Measurements from ENCODE around the gene MCM9.

The MCM9 gene

DNA sequence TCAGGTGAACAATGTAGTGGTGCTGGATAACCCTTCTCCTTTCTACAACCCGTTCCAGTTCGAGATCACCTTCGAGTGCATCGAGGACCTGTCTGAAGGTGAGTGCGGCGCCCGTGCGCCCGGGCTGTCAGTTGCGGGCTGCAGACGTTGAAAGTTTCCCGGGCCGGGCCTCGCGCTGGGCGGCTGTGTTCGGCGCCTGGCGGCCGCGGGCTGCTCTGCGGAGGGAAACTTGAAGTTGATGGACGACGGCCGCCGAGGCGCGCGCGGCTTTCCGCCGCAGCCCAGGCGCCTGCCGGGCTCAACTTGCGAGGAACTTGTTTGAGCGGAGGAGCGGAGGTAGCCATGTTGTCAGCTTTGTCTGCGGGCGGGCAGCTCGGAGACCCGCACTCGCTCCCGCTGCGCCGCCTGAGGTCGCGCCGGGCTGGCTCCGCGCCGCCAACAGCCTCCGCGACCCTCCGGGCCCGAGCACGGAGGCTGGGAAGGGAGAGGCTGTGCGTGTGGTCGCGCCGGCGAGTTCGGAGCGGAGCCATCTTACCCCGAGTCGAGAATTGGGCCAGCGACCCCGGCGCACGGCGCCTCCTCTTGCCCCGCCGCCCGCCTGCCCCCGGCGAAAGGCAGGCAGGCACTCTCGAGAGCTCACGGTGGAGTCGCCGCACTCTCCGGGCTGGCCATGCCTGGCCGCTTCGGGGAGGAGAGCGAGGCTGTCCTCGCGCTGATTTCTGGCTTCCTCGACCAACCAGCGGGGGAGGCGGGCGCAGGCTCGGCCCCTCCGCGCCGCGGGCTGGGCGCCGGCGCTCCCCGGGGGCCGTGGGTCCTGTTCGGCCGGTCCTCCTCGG, 40.3 kb downstream of the MCM9 start:
- DNase-seq (ENCODE audit: low read depth in 2 of 2, low spot score in 1 of 2): peak; percentile 6 to 30

DNA sequence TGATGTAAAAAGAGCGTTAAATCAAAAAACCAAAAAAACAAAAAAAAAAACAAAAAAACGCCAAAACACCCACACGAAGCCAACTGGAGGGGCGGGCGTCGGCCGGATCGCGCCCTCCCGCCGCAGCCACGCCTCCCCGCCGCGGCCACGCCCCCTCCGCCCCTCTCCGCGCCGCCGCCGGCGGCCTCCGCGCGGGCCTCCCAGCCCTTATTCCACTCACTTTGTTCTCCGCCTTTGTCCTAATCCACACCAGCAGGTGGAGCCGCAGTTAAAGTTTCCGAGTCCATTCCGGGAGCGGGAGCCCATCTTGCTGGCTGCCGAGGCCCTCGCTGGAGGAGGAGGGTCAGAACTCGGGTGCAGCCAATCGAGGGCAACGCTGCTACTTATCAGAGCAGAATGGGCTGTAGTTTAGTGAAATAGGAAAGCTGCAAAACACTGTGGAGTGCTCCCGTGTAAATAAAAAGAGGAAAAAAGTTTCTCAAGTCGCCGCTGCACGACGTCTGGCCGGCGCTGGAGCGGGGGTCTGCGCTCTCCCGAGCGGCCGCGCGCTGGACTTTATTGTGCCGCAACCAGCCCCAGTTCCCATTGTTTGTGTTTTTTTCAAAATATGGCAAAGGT, 41.0 kb downstream of the MCM9 start, which contains the start of gene ASF1A:
TSS of gene ASF1A (plus strand) at position 346 of the 618 bp plus-strand sequence. CDS start at position 608, 262 bp downstream.
- DNase-seq (ENCODE audit: low read depth in 2 of 2, low spot score in 1 of 2): peak; percentile 79 to 85

DNA sequence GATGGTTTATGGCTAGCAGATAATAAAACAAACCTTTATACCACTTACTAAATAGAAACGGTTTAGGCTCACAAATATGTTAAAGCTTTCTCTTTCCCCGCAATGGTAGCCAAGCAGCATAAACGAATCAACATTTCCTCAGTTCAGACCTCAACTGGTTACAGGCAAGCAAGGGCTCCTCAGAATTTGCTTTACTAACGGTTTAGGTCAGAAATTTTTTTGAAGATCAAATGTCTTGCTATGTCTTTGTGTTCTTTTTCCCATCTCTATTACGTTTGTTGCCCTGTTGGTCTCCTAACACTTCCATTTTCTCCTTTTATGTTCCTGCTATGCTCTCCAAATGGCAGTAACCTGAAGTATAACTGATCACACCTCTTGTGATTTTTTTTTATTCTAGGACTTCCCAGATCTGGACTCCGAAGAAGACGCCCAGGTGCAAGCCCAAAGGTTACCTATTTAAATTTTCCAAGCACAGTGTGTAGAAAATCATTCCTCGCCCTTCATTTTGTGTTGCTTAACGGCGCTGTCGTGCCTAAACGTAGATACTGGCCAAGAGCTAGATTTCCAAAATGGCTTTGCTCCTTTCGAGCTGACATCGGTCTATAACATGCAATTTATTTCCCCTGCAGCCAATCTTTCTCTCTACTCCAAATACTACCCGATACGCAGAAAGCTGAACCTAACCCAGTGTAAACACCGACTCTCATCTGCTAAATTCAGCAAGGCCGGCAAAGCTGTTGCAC, 41.7 kb downstream of the MCM9 start:
- DNase-seq (ENCODE audit: low read depth in 2 of 2, low spot score in 1 of 2): no peak

DNA sequence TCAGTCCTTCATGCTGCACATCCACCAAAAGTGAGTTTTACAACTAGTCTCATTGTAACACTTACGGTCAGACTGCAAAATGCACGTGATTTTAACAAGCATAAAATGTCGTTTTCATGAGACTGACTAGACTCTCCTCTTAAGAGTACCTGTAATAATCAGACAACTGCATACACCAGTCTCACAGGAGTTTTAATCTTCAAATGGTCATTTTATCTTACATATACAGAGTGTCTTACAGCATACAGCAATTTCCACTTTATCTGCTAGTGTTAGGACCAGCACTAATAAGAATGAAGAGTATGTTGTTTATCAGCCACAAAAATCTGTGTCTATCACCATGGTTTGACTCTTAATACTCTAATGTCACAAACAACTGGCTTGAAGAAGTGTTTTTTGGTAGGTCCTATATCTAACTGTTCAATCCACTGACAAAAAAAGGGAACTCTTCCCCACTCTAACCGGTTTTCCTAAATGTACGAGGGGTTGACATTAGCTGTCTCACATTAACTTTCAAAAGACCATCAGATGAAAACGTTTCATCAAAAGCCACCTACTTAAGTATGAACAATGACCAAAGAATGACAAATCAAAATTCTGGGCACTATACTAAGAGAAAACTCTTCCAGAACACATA, 42.5 kb downstream of the MCM9 start:
- no peak for DNase-seq (ENCODE audit: low read depth in 2 of 2, low spot score in 1 of 2)

DNA sequence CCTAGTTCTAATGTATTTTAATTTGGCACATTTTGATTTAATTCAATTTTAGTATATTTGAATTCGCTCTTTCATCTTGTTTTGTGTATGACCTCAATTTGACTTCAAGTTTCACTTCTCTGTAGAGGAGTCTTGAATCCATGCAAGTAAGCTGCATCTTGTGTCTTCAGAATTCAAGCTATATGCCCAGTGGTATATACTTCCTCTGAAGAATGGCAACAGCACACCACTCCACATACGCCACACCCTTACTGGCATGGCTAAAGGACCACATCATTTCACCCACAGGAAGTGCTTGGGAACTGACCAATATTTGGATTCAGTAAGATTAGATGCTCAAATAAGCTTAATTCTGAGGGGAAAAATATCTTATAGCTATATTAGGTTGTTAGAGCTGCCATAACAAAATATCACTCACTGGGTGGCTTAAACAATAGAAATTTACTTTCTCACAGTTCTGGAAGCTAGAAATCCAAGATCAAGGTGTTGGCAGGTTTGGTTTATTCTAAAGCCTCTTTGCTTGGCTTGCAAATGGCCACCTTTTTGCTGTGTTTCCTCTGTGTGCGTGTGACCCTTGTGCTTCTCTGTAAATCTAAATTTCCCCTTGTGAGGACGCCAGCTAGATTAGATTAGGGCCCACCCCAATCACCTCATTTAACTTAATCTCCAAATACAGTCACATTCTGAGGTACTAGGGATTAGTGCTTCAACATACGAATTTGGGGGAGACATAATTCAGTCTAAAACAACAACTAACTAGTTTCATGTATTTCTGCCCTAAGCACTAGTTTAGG, 43.8 kb downstream of the MCM9 start:
- no peak for DNase-seq (ENCODE audit: low read depth in 2 of 2, low spot score in 1 of 2)

DNA sequence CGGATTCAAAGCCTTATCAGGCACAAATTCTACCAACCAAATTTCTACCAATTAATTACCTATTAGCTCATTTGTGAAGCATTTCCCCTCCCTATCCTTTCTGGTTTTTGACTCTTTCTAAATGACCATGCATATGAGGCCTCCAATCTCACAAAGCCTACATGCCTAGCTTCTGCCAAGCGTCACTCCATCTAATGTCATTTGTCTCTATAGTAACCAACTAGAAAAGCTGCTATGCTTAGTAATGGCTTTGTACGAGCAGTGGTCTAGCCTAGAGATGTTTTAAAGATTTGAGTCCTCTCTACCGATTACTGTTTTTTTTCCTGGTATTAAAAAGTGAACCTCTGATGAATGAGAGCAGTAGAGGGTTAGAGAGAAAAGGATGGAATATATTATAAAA, 45.8 kb downstream of the MCM9 start:
- DNase-seq (ENCODE audit: low read depth in 2 of 2, low spot score in 1 of 2): no peak

DNA sequence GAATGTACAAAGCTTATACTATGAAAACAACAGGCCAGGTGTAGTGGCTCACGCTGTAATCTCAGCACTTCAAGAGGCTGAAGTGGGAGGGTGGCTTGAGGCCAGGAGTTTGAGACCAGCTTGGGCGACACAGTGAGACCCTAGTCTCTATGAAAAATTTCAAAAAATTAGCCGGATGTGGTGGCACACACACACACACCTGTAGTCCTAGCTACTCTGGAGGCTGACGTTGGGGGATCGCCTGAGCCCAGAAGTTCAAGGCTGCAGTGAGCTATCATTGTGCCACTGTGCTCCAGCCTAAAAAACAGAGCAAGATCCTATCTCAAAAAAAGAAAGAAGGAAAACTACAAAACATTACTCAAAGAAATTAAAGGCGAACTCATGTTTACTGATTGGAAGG, 48.3 kb downstream of the MCM9 start:
- DNase-seq (ENCODE audit: low read depth in 2 of 2, low spot score in 1 of 2): no peak

DNA sequence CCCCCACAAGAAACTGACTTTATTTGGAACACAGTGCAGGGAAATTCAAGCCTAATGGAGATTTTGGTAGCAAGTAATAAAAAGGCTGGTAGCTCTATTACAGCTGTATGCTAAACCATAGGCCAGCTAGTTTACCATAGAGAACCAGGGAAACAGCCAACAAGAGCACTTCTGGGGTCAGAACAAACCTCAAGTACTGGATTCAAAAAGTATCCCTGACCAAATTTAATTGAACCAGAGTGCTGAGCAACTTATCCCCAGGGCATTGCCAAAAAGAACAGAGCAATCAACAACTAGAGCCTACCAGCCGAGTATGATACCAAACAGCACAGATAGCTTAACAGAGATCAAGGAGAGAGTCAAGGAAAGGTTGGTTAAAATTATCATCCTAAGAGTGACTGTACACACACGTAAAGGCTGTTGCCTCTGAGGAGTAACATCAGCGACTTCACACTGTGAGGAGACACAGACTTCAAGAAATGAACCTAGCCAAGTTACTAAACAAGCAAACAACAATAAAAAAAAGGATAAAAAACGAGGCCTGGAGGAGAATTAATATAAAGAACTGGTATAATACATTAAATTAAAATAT, 52.5 kb downstream of the MCM9 start:
- no peak for DNase-seq (ENCODE audit: low read depth in 2 of 2, low spot score in 1 of 2)

DNA sequence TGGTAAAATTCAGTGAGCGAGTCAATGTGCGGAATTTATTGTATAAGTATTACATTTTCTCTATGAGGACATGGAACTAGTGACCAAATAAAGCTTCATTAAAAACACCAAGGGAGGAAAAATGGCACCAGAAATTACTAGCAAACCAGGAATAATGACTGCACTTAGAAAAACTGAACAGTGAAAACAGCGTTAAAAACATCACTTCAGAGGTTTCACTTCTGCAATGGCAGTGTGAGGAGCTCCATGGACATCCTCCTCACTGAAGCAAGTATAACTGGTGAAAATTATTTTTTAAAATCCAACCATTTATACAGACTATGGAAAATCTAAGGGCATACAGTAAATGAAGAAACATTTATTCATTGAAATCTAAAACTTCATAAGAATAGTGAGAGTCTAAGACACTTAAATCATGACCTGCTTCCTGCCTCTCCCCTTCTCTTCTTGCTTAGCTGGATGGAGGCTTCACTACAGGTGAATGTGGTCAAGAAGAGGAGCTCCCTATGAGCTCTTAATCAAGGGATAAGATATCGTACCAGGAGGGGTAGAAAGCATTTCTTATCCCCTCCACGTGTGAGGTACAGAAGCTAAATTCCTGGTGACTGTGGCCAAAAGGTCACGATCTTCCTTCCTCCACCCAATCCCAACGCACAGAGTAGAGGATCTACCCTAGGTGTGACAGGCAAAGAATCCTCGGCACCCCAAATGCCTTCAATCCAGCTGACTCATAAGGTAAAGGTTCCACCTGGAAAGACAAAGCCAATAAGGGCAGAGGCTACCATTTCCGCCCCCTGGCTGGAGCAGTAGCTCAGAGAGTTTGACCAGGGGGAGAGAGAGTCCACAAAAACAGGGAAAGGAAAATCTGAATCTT, 53.3 kb downstream of the MCM9 start:
- no peak for DNase-seq (ENCODE audit: low read depth in 2 of 2, low spot score in 1 of 2)

DNA sequence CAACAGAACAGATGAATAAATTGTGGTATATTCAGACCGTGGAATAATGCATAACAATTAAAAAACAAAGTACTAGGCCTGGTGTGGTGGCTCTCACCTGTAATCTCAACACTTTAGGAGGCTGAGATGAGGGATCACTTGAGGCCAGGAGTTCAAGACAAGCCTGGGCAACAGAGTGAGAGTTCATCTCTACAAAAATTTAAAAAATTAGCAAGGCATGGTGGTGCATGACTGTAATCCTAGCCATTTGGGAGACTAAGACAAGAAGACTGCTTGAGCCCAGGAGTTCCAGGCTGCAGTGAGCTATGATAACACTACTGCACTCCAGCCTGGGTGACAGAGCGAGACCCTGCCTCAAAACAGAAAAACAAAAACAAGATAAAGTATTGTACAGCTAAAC, 57.2 kb downstream of the MCM9 start:
- DNase-seq (ENCODE audit: low read depth in 2 of 2, low spot score in 1 of 2): no peak

DNA sequence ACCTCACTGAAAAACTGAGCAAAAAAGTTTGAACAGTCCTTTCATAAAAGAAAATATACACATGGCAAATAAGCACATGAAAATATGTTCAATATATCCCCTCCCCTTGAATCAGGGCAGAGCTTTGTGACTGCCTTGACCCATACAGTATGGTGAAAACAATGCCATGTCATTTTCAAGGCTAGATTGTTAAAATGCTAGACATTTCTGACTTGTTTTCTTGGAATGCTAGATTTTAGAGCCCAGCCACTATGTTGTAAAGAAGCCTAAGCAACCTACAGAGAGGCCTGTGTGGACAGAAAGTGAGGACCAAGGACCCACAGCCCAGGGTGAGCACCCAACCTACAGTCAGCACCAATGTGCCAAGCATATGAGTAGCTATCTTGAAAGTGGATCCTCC, 58.1 kb downstream of the MCM9 start:
- DNase-seq (ENCODE audit: low read depth in 2 of 2, low spot score in 1 of 2): no peak

DNA sequence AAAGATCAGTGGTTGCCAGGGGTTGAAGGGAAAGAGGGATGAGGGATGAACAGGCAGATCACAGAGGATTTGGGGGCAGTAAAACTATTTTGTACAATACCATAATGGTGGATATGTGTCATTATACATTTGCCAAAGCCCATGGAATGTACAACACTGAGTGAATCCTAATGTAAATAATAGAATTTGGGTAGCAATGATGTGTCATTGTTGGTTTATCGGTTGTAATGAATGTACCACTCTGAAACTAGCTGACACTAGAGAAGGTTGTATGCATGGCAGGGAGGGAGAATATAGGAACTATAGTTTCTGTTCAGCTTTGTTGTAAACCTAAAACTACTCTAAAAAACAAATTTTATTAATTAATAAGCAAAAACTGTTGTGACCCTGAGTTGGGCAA, 58.8 kb downstream of the MCM9 start:
- DNase-seq (ENCODE audit: low read depth in 2 of 2, low spot score in 1 of 2): no peak

DNA sequence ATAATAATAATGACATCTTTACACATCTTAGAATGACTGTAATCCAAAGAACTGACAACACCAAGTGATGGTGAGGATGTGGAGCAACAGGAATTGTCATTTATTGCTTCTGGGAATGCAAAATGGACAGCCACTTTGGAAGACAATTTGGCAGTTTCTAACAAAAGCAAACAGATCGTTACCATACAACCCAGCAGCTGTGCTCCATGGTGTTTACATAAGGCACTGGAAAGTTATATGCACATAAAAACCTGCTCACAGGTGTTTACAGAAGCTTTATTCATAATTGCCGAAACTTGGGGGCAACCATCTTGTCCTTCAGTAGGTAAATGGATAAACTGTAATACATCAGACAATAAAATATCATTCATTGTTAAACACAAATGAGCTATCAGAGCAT, 59.3 kb downstream of the MCM9 start:
- DNase-seq (ENCODE audit: low read depth in 2 of 2, low spot score in 1 of 2): no peak

DNA sequence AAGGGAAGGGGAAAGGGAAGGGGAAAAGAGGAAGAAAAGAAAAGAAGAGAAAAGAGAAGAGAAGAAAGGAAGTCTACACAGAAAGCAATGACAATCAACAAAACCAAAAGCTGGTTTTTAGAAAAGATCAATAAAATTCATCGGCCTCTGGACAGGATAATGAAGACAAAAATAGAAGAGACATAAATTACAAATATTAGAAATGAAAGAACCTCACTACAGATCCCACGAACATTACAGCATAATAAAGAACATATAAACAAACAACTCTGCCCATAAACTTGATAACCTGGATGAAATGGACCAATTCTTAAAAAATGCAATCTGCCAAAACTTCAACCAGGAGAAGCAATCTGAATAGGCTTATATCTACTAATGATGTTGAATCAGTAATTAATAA, 61.7 kb downstream of the MCM9 start:
- no peak for DNase-seq (ENCODE audit: low read depth in 2 of 2, low spot score in 1 of 2)

DNA sequence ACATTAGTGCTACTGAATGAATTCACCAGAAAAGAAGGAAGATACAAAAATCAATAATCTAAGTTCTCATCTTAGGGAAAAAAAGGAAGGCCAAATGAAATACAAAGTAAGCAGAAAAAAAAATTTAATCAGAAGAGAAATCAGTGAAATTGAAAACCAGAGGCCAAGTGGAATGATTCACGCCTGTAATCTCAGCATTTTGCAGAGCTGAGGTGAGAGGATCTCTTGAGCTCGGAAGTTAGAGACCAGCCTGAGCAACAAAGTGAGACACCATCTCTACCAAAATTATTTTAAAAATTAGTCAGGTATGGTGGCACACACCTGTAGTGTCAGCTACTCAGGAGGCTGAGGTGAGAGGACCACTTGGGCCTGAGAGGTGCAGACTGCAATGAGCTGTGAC, 62.2 kb downstream of the MCM9 start:
- DNase-seq (ENCODE audit: low read depth in 2 of 2, low spot score in 1 of 2): no peak

DNA sequence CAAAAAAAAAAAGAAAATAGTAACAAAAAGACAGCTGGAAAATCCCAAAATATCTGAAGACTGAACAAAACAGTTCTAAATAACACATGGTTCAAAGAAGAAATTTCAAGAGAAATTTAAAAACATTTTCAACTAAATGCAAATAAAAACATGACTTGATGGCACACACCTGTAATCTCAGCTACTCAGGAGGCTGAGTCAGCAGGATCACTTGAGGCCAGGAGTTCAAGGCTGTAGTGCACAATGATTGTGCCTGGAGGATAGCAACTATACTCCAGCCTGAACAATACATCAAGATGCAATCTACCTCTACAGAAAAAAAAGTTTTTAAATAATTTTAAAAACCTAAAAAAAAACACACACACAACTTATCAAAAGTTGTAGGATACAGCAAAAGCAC, 62.6 kb downstream of the MCM9 start:
- no peak for DNase-seq (ENCODE audit: low read depth in 2 of 2, low spot score in 1 of 2)

DNA sequence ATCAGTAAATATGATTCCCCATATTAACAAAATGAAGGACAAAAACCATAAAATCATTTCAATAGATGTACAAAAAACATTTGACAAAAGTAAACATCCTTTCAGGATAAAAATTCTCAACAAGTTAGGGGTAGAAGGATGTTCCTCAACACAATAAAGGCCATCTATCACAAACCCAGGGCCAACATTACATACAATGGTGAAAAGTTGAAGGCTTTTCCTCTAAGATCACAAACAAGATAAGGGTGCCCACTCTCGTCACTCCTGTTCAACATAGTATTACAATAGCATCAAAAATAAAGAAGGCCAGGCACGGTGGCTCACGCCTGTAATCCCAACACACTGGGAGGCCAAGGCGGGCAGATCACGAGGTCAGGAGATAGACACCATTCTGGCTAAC, 63.6 kb downstream of the MCM9 start:
- DNase-seq (ENCODE audit: low read depth in 2 of 2, low spot score in 1 of 2): no peak

DNA sequence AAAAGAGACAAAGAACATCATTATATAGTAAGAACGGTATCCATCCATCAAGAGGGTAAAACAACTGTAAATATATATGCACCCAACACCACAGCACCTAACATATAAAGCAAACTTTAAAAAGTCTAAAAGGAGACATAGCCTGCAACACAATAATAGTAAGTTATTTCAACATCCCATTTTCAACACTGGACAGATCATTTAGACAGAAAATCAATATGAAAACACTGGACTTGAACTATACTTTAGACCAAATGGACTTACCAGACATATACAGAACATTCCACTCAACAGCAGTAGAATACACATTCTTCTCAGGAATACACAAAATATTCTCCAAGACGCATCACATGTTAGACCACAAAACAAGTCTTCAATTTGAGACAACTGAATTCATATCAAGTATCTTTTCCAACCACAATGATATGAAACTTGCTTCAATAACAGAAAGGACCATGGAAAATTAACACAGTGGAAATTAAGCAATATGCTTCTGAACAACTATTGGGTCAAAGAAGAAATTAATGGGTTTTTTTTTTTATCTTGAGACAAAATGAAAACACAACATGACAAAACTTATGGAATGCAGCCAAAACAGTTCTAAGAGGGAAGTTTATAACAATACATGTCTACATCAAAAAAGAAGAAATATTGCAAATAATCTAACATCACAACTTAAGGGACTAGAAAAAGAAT, 64.9 kb downstream of the MCM9 start:
- no peak for DNase-seq (ENCODE audit: low read depth in 2 of 2, low spot score in 1 of 2)

DNA sequence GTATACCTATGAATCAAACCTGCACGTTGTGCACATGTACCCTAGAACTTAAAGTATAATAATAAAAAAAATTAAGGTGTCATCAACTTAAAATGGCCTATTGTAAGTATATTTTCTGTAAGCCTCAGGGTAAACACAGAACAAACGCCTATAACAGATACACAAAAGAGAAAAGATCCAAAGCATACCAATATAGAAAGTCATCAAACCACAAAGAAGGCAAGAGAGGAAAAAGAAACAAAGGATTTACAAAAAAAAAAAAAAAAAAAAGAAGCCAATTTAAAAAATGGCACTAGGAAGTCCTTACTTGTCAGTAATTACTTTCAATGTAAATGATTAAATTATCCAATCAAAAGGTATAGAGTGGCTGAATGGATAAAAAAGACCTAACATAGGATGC, 65.6 kb downstream of the MCM9 start:
- DNase-seq (ENCODE audit: low read depth in 2 of 2, low spot score in 1 of 2): no peak

Data from stimulated activated CD8-positive, alpha-beta memory T cell treated with anti-CD3 and anti-CD28 coated beads, Interleukin-4, amount 100 ng/mL, for 4 hours (primary cell).